ENCODE data around the gene TOGARAM1. TPM values are rescaled to one million over a fixed set of nuclear protein-coding genes. Genes with fewer than 3 reads are reported as not detected.

The TOGARAM1 gene
- total RNA-seq, 4 donors from 2014 or later: 13.5 to 23.6 (median 17.9) TPM

GRCh38 chr14:44995196-44995595 is 33.2 kb downstream of the TOGARAM1 start:
- in situ Hi-C loops (cut with MboI; ENCODE audit: low pct_ligation_motif_present in 1 of 4, low pct_unique_long_range_greater_than_20kb in 1 of 4, low sequenced_read_pairs in 3 of 4): no loop called here
- peaks cover 0 to 4% (median 0%) of the 10 kb centered on the region in 4 donors for H3K36me3 ChIP-seq
- 83 to 93% methylated on average over 3 of the region's 3 CpGs for whole genome bisulfite sequencing, 2 donors (ENCODE audit: low coverage in 1 of 2)
- H3K4me3 ChIP-seq: no peak overlapping the region
- H3K27ac ChIP-seq: no peak overlapping the region
- TF ChIP-seq, protein P1, sequence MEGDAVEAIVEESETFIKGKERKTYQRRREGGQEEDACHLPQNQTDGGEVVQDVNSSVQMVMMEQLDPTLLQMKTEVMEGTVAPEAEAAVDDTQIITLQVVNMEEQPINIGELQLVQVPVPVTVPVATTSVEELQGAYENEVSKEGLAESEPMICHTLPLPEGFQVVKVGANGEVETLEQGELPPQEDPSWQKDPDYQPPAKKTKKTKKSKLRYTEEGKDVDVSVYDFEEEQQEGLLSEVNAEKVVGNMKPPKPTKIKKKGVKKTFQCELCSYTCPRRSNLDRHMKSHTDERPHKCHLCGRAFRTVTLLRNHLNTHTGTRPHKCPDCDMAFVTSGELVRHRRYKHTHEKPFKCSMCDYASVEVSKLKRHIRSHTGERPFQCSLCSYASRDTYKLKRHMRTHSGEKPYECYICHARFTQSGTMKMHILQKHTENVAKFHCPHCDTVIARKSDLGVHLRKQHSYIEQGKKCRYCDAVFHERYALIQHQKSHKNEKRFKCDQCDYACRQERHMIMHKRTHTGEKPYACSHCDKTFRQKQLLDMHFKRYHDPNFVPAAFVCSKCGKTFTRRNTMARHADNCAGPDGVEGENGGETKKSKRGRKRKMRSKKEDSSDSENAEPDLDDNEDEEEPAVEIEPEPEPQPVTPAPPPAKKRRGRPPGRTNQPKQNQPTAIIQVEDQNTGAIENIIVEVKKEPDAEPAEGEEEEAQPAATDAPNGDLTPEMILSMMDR (IDR thresholded peaks at IDR 0.05): no peak
- TF ChIP-seq POLR2A (IDR thresholded peaks at IDR 0.05) (no peak), POLR2AphosphoS5 (IDR thresholded peaks at IDR 0.05) (no peak)
- no peaks in the 10 kb centered on the region for H3K9me3 ChIP-seq
- H3K4me1 ChIP-seq: peaks cover 0 to 5% (median 1%) of the 10 kb centered on the region in 4 donors
- no peak for DNase-seq
- H3K27me3 ChIP-seq: no peaks in the 10 kb centered on the region
- intact Hi-C loops (cut with DNase I; ENCODE audit: low total_unique reads): no loop called here

DNA sequence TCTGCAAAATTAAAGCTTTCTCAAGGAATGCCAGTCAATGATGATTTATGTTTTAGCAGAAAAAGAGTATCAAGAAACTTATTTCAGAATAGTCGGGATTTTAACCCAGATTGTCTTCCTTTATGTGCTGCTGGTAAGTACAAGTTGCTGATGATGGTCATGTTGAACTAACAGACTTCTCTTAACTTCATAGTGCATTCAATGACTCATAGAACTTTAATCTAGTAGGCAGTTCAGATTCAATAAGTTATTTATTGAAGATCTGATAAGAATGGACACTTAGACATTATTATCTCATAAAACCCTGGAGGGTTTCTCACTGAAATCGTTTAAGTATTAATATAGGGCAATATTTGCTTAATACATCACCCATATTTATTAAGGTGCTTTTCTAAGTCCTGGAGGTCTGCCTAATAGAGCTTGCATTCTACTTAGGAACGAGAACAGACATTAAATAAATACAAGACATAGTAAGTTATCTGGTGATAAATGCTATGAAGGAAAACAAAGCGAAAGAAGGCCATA is 33.8 kb downstream of the TOGARAM1 start:
- DNase-seq: no peak
- in situ Hi-C loops (cut with MboI; ENCODE audit: low pct_ligation_motif_present in 1 of 4, low pct_unique_long_range_greater_than_20kb in 1 of 4, low sequenced_read_pairs in 3 of 4): no loop called here
- intact Hi-C loops (cut with DNase I; ENCODE audit: low total_unique reads): no loop called here
- no peaks in the 10 kb centered on the region for H3K4me1 ChIP-seq
- 84 to 88% methylated on average over 4 of the region's 4 CpGs for WGBS, 2 donors (ENCODE audit: low coverage in 1 of 2)
- TF ChIP-seq EP300 (IDR thresholded peaks at IDR 0.05; ENCODE audit: low read depth) (no peak), POLR2A (IDR thresholded peaks at IDR 0.05) (no peak), POLR2AphosphoS5 (IDR thresholded peaks at IDR 0.05) (no peak)
- TF ChIP-seq, protein P1 (IDR thresholded peaks at IDR 0.05): no peak
- no peak overlapping the region for H3K4me3 ChIP-seq
- no peaks in the 10 kb centered on the region for H3K9me3 ChIP-seq
- H3K27me3 ChIP-seq: no peaks in the 10 kb centered on the region
- peaks cover 0 to 4% (median 0%) of the 10 kb centered on the region in 4 donors for H3K36me3 ChIP-seq
- no peak overlapping the region for H3K27ac ChIP-seq

GRCh38 chr14:45003924-45004323 is 41.9 kb downstream of the TOGARAM1 start:
- Histone ChIP-seq H3K4me1 (no peaks in the 10 kb centered on the region), H3K9me3 (no peaks in the 10 kb centered on the region), H3K27ac (no peak overlapping the region), H3K4me3 (no peak overlapping the region), H3K36me3 (peaks cover 0 to 4% (median under 1%) of the 10 kb centered on the region in 4 donors), H3K27me3 (no peaks in the 10 kb centered on the region)
- in situ Hi-C loops (cut with MboI; ENCODE audit: low pct_ligation_motif_present in 1 of 4, low pct_unique_long_range_greater_than_20kb in 1 of 4, low sequenced_read_pairs in 3 of 4): no loop called here
- TF ChIP-seq POLR2A (IDR thresholded peaks at IDR 0.05) (no peak), EP300 (IDR thresholded peaks at IDR 0.05; ENCODE audit: low read depth) (no peak)
- TF ChIP-seq, protein P1 (IDR thresholded peaks at IDR 0.05): no peak
- 66 to 76% methylated on average over 2 of the region's 2 CpGs for WGBS, 2 donors (ENCODE audit: low coverage in 1 of 2)
- DNase-seq: no peak
- intact Hi-C loops (cut with DNase I; ENCODE audit: low total_unique reads): no loop called here

DNA sequence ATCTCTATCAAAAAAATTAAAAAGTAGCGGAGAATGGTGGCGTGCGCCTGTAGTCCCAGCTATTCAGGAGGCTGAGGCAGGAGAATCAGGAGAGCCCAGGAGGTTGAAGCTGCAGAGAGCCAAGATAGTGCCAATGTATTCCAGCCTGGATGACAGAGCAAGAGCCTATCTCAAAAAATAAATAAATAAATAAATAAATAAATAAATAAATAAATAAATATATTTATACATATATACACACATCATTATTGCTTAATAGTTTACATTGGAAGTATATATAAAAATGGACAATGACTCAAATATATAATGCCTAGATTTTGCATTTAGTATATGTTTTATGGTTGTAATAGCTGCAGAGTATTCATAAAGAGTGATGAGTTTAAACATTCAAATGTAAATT is 53.1 kb downstream of the TOGARAM1 start:
- Histone ChIP-seq H3K4me3 (no peak overlapping the region), H3K27me3 (no peaks in the 10 kb centered on the region), H3K36me3 (peaks cover 0 to 14% (median 5%) of the 10 kb centered on the region in 4 donors), H3K4me1 (no peaks in the 10 kb centered on the region), H3K27ac (no peak overlapping the region), H3K9me3 (no peaks in the 10 kb centered on the region)
- in situ Hi-C loops (cut with MboI; ENCODE audit: low pct_ligation_motif_present in 1 of 4, low pct_unique_long_range_greater_than_20kb in 1 of 4, low sequenced_read_pairs in 3 of 4): no loop called here
- 97 to 100% methylated on average over 3 of the region's 3 CpGs for WGBS, 2 donors (ENCODE audit: low coverage in 1 of 2)
- intact Hi-C loops (cut with DNase I; ENCODE audit: low total_unique reads): no loop called here
- TF ChIP-seq EP300 (IDR thresholded peaks at IDR 0.05; ENCODE audit: low read depth): no peak
- TF ChIP-seq POLR2AphosphoS5 (IDR thresholded peaks at IDR 0.05): no peak
- TF ChIP-seq POLR2A (IDR thresholded peaks at IDR 0.05): no peak
- TF ChIP-seq, protein P1 (IDR thresholded peaks at IDR 0.05): no peak
- DNase-seq: no peak
